Fibroblast of villous mesenchyme (primary cell): Measurements from ENCODE around the gene SLC44A2. TPM values are rescaled to one million over a fixed set of nuclear protein-coding genes. Genes with fewer than 3 reads are reported as not detected.

Experiments
- DNase-seq: peaks from one replicate; pipeline ENCODE4 v3.0.0-alpha.2; 2010; ENCODE audit warnings: low read depth
- H3K4me3 ChIP-seq: 2 replicates; pipeline ENCODE4 v1.5.1; 2011; ENCODE audit warnings: low read depth, mild to moderate bottlenecking, low read length
- total RNA-seq: library from RNA; depleted of rRNA; stranded (reverse); fragments of >200 nt; gene quantifications from 2 replicates; pipeline ENCODE4 v1.2.3, GENCODE V29; 2012
- TF ChIP-seq, protein P1 (sequence below): IDR thresholded peaks from 2 replicates; pipeline ENCODE4 v1.5.1; 2012; ENCODE audit warnings: low read depth, mild to moderate bottlenecking, low read length; ENCODE audit not compliant: insufficient read depth

The SLC44A2 gene
- total RNA-seq, 1 donor = 88.5 TPM

DNA sequence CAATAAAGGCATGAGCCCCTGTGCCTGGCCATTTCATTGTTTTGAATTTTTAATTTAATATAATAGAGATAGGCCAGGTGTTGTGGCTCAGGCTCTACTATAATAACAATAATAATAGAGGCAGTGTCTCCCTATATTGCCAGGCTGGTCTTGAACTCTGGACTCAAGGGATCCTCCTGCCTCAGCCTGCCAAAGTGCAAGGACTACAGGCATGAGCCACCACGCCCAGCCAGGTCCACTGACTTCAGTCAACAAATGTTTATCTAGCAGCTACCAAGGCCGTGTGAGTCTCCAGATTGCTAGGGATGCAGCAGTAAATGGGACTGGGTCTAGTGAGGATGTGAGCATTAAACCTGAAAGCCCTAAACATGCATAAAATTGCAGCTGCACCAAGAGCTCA lies 15.0 kb downstream of the SLC44A2 start:
- TF ChIP-seq, protein P1, sequence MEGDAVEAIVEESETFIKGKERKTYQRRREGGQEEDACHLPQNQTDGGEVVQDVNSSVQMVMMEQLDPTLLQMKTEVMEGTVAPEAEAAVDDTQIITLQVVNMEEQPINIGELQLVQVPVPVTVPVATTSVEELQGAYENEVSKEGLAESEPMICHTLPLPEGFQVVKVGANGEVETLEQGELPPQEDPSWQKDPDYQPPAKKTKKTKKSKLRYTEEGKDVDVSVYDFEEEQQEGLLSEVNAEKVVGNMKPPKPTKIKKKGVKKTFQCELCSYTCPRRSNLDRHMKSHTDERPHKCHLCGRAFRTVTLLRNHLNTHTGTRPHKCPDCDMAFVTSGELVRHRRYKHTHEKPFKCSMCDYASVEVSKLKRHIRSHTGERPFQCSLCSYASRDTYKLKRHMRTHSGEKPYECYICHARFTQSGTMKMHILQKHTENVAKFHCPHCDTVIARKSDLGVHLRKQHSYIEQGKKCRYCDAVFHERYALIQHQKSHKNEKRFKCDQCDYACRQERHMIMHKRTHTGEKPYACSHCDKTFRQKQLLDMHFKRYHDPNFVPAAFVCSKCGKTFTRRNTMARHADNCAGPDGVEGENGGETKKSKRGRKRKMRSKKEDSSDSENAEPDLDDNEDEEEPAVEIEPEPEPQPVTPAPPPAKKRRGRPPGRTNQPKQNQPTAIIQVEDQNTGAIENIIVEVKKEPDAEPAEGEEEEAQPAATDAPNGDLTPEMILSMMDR = no peak
- H3K4me3 ChIP-seq = no peak overlapping the region
- DNase-seq = no peak

- H3K4me3 ChIP-seq = no peak overlapping the region
- TF ChIP-seq, protein P1 = no peak
- no peak for DNase-seq
These were observed 15.9 kb downstream of the SLC44A2 start for GRCh38 chr19:10641248-10641647.

GRCh38 chr19:10642473-10643171 lies 17.3 kb downstream of the SLC44A2 start:
- no peak for DNase-seq
- TF ChIP-seq, protein P1 = no peak
- H3K4me3 ChIP-seq = no peak overlapping the region

DNA sequence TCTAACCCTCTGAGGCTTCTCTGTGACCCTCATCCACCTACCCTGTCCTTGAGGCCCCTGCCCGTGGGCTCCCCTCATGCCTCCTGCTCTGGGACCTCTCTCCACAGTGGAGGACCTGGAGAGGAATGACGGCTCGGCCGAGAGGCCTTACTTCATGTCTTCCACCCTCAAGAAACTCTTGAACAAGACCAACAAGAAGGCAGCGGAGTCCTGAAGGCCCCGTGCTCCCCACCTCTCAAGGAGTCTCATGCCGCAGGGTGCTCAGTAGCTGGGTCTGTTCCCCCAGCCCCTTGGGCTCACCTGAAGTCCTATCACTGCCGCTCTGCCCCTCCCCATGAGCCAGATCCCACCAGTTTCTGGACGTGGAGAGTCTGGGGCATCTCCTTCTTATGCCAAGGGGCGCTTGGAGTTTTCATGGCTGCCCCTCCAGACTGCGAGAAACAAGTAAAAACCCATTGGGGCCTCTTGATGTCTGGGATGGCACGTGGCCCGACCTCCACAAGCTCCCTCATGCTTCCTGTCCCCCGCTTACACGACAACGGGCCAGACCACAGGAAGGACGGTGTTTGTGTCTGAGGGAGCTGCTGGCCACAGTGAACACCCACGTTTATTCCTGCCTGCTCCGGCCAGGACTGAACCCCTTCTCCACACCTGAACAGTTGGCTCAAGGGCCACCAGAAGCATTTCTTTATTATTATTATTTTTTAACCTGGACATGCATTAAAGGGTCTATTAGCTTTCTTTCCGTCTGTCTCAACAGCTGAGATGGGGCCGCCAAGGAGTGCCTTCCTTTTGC lies 18.0 kb downstream of the SLC44A2 start:
- TF ChIP-seq, protein P1 = no peak
- no peak for DNase-seq

GRCh38 chr19:10643968-10644259 lies 18.6 kb downstream of the SLC44A2 start:
- H3K4me3 ChIP-seq = no peak overlapping the region
- TF ChIP-seq, protein P1 = no peak
- no peak for DNase-seq

More for the DNA sequence above, 18.0 kb downstream of the SLC44A2 start:
- H3K4me3 ChIP-seq = no peak overlapping the region

DNA sequence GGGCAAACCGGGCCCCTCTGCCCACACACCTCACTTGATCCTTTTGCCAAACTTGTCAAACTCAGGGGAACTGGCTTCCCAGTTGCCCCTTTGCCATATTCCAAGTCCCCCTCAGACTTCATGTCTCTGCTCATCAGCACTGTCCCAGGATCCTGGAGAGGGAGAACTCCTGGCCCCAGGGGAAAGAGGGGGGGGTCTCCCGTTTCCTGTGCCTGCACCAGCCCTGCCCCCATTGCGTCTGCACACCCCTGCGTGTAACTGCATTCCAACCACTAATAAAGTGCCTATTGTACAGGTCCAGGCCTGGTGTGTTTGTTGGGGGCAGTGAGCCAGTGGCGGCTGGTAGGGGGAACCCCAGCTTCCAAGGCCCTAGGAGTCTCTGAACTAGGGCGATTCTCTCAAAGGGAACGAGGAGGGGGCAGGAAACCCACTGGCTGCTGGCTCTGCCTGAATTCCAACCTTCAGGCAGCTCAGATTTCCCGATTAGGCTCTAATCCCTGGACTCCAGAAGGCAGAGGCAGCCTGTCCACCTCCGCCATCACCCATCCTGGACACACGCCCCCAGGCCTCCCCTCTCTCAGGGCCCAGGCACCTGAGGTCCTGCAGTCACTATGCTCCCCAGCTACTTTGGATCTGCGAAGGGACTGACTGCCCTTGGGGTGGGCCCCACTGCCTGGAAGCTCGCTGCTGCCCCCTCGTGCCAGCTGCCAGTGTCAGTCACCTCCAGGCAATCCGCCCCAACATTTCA lies 19.1 kb downstream of the SLC44A2 start:
- peak; percentile 77 for DNase-seq
- TF ChIP-seq, protein P1 = peak; percentile 92
- H3K4me3 ChIP-seq = no peak overlapping the region
